ENCODE results near the gene PIP4K2C. TPM values are rescaled to one million over a fixed set of nuclear protein-coding genes. Genes with fewer than 3 reads are reported as not detected.

The PIP4K2C gene
- 10.1 TPM for polyA plus RNA-seq (2012; ENCODE audit: insufficient read depth, insufficient read length)

DNA sequence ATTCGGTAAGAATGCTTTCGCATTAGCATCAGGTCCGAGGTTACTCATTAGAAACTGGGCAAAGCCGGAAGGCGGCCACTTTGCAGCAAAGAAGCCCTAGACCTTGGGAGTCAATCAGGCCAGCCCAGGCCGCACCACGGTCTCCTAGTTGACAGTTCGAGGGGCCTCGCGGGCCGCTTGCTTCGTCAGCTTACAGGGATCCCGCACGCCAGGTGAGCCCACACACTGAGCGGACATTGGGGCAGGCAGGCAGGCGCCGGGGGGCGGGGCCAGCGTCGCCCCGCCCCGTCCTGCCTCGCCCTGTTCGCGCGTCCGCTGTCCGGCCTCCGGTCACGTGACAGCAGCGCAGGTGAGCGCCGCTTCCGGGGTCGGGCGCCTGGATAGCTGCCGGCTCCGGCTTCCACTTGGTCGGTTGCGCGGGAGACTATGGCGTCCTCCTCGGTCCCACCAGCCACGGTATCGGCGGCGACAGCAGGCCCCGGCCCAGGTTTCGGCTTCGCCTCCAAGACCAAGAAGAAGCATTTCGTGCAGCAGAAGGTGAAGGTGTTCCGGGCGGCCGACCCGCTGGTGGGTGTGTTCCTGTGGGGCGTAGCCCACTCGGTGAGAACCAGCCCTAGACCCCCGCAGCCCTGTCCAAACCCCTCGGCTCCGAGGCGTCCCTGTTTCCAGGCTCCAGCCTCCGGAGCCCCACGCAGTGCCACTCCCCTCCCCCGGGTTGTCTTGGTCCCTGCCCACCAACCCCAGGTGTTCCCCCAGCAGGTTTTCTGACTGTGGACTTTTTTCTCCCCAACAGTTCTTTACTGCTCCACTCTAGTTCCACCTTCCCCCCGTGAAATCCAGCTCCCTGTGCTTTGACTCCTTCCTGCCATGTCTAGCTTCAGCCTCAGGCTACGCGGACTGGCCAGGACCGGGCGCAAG, at the start of gene PIP4K2C:
TSS of gene PIP4K2C (plus strand) at position 329 of the 918 bp plus-strand sequence. CDS start at position 427, 98 bp downstream.
- peak within 1 kb of the TSS; percentile 68 for H3K4me3 ChIP-seq (ENCODE audit: low read length)
- DNase-seq (ENCODE audit: low read depth, low spot score) = peak; percentile 40

DNA sequence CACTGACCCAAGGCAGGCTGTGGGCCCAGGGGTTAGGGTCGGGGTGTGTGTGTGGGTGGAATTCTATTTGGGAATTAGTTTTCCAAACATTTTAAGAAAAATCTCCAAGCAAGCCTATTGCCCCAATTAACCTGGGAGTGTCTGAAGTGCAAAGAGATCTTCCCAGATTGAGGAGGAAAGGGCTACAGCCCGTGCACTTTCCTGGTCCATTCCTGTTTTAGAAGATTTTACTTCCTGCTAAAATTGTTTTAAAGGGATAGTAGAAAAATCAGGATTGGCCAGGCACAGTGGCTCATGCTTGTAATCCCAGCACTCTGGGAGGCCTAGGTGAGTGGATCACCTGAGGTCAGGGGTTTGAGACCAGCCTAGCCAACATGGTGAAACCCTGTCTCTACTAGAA, 49.3 kb upstream of the PIP4K2C start:
- no peak overlapping the region for H3K4me3 ChIP-seq (ENCODE audit: low read length)
- no peak for DNase-seq (ENCODE audit: low read depth, low spot score)

DNA sequence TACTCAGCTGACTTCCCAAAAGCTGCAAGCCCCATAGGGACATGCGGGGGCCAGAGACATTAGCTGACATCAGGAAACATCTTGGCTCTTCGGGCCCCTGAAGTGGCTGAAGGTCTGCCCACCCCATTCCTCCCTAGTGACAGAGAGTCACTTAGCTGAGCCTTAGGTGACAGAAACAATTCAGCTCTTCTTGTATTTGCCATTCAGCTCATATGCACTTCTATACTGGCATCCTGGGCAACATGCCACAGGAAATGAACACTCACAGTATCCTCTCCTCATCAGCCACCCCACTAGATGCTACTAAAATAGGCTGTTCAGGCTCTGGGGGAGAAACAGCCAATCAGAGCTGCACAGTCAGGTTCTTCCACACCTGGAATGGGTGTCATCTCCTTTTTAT, 47.4 kb upstream of the PIP4K2C start:
- no peak for DNase-seq (ENCODE audit: low read depth, low spot score)

DNA sequence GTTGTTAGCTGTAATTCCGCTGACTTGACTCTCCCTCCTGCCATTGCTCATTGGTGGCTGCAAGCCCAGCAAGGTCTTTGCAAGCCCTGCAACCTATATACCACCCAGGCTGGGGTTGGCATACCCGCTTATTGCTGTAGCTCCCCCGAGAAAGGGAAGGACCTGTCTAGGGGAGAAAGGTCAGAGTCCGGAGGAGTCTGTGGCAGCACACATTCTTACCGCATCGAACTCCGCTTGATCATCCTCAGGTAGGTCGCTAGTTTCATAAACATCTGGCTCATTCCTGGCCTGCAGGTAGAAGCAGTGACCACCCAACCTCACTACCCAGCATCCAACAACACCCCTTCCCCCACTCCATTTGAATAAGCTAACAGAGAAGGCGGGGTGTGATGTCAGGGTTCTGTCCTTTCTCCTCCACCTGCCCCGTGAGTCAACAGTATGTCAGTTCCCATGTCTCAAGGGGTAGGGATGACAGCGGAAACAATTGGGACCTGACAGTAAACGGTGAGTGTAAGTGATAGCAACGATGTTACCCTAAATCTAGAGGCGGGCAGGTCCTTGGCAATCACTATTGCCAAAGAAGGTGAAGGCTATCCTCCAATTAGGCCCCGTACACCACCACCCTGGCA, 45.1 kb upstream of the PIP4K2C start:
- no peak for DNase-seq (ENCODE audit: low read depth, low spot score)
- H3K4me3 ChIP-seq (ENCODE audit: low read length) = peak overlapping the region; percentile 87

More for the DNA sequence above, 47.4 kb upstream of the PIP4K2C start:
- H3K4me3 ChIP-seq (ENCODE audit: low read length) = no peak overlapping the region

DNA sequence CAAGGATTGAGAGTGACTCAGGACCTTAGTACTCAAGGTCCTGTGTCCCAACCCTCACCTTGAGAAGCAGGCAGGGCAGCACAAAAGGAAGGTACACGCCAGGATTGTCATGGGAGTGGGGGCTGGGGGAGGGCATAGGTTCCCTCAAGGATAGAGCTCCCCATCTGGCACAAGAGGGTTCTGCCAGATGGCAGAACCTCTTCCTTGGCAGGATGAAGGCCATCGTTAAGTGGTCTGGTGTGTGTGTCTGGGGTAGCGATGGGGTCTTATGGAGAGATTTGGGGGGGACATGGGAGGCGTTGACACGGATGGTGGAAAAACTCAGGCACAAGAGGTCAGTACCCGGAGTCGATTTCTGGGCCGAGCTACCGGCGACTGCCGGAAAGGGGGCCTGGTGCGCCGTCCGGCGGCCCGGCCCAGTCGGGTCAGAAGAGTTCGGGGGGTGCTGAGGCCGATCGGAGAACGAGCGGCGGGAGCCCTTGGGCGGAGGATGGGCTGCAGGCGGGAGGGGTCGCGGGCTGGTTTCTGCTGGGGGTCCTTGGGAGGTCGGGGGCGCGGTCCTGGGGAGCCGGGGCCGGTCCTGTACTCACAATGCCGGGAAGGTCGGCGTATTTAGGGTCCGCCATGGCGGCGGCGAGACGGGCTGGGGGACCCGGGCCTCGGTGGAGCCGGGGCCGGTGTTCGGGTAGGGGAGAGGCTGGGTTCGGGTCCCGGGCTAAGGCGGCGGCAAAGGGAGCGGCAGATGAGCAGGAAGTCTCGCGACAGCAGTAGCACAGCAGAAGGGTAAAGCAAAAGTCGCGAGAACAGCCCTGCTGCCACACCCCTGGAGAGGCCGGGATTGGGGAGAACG, 44.3 kb upstream of the PIP4K2C start, which contains the start of gene DCTN2:
TSS of gene DCTN2 (minus strand) at position 755 of the 850 bp plus-strand sequence. CDS start at position 626, 129 bp downstream.
- DNase-seq (ENCODE audit: low read depth, low spot score) = peak; percentile 96
- peak within 1 kb of the TSS; percentile 87 for H3K4me3 ChIP-seq (ENCODE audit: low read length)

DNA sequence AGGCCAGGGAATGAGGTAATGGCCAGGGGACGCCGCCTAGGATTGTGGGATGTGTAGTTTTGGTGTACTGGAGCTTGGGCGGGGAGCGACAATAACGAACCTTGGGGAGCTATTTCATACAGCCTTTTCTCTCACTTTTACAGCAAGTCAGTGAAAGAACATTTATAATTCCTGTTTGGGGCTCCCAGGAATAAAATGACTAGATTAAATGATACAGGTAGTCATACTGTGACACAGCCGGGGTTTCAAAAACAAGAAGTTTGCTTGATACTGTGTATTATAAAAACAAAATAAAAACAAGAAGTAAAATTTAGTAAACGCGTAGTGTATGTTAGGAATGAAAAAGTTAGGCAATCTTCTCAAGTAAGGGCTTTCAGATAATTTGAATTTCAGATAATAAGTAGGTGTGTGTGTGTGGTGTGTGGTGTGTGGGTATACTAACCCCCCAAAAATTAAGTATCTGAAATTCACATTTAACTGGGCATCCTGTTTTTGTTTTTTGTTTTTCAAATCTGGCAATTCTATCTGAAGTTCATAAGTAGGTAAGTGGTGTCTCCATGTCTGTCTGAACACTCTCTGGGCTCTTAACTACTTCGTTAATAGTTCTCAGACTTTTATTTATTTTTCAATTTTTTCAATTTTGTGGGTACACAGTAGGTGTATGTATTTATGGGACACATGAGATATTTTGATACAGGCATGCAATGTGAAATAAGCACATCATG, 43.5 kb upstream of the PIP4K2C start:
- H3K4me3 ChIP-seq (ENCODE audit: low read length) = peak overlapping the region; percentile 87
- no peak for DNase-seq (ENCODE audit: low read depth, low spot score)

DNA sequence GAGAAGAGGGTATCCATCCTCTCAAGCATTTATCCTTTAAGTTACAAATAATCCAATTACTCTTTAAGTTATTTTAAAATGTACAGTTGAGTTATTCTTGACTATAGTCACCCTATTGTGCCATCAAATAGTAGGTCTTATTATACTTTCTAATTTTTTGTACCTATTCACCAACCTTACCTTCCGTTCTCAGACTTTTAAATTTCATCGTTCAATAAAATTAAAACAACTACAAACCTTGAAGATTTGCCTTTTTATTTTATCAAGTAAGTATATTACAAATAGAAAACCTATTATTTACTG, 43.0 kb upstream of the PIP4K2C start:
- H3K4me3 ChIP-seq (ENCODE audit: low read length) = no peak overlapping the region
- no peak for DNase-seq (ENCODE audit: low read depth, low spot score)

DNA sequence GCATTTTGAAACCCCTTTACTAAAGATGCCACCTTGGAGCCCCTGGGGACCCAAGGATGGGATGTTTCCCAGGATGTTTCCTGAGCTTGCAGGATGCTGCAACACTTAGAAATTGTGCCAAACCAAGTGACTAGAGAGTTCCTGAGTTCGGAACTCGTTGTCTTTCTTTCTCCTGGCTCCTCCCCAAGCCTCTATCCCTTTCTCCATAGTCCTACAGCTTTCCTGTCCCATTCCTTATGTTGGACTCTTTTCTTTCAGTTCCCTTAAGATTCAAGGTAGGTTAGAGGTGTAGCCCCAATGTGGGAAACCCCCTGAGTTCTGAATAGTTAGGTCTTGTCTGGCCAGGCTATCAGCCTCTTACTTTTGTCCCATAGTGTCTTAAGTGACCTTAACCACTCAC, 42.5 kb upstream of the PIP4K2C start:
- DNase-seq (ENCODE audit: low read depth, low spot score) = no peak
- H3K4me3 ChIP-seq (ENCODE audit: low read length) = no peak overlapping the region

DNA sequence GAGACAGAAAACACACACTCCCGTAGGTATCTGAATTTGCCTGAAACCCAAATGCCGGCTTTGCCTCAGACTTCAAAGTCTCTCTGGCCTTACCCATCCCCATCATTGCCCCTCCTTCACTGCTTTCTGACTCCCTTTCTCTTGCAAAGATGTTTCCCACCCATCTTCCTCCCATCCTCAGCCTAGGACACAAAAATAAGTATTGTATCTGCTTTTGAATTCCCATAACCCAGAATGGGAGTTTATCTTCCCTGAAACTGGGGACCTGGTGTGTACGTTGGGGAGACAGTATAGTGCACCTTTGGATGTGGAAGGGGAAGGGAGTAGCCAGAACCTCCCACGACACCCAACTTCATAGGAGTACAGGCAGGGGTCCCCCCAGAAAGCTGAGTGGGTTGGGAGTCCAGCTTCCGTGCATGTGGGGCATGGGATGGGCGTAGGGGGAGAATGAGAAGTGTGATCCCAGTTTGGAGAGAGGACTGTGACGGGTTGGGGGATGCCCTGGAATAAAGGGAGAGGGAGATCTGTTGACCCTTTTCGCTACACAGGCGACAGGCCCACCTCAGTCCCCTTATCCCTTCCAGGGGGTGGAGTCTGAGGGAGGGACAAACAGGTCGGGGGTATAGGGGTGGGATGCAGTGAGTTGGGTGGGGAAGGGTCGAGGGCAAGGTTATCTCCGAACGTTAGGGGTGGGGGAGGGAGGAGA, 41.6 kb upstream of the PIP4K2C start:
- DNase-seq (ENCODE audit: low read depth, low spot score) = no peak
- H3K4me3 ChIP-seq (ENCODE audit: low read length) = peak overlapping the region; percentile 41

DNA sequence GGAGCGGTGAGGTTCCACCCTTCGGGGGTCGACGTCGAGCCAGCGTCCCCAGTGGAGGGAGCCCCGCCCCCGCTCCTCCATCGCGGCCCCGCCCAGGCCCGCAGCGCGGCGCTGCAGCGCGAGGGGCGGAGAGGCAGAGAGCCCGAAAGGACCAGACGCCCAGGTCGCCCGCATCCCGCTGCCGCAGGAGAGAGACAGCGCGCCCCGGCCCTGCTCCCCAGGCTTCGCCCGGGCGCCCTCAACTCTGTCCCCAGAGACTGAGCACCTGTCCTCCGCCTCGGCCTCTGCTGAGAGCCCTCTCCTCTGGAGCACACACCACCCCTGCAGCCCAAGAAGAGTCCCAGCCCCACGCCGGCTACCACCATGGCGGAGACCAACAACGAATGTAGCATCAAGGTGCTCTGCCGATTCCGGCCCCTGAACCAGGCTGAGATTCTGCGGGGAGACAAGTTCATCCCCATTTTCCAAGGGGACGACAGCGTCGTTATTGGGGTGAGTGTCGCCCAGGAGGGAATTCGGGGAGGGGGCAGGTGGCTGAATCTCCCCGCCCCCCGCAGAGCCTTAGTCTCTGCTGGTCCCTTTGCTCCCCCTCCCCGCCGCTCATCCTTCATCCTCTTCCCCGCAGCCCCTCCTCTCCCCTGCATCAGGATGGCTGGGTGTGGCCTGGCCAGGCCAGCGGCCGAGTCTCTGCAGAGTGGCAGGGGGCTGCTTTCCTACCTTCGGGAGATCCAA, 40.9 kb upstream of the PIP4K2C start, which contains the start of gene KIF5A:
TSS of gene KIF5A (plus strand) at position 136 of the 732 bp plus-strand sequence. CDS start at position 364, 228 bp downstream.
- no peak for DNase-seq (ENCODE audit: low read depth, low spot score)
- peak within 1 kb of the TSS; percentile 41 for H3K4me3 ChIP-seq (ENCODE audit: low read length)

DNA sequence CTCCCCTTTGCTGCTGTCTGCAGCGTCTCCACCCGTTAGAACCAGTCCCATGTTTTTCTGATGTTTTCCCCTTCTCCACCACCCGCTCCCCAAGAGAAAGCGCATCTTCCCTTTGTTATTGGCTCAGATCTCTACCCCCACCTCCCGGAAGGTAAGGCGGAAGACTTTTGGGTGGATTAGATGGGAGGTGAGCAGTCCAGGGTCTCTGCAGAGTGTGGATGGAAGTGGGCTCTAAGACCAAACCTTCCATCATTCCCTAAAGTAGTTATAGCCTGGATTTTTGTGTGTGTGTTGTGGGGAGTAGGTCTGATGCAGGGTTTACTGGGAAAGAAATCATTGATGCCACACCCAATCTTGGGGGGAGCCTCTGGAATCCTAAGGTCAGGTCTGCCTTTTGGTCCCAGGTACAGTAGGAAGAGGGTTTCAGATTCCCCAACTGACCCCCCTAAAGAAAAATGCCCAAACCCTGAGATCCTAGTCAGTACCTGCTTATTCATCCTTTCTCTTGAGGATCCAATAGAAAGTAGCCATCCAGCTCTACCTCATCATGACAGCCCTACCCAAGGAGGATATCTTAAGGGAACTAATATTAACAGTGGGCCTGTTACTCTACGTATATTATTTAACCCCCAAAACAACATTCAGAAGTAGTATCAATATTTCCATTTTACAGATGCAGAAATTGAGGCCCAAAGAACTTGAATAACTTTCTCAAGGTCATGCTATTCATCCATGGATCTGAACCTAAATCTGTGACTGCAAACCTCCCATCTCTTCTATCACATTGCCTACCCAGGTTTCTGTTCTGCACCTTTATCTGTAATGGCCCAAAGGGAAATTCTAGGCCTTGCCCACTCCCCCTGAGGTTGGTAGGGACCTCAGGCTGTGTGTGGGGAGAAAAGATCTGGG, 40.1 kb upstream of the PIP4K2C start:
- no peak overlapping the region for H3K4me3 ChIP-seq (ENCODE audit: low read length)
- DNase-seq (ENCODE audit: low read depth, low spot score) = no peak

DNA sequence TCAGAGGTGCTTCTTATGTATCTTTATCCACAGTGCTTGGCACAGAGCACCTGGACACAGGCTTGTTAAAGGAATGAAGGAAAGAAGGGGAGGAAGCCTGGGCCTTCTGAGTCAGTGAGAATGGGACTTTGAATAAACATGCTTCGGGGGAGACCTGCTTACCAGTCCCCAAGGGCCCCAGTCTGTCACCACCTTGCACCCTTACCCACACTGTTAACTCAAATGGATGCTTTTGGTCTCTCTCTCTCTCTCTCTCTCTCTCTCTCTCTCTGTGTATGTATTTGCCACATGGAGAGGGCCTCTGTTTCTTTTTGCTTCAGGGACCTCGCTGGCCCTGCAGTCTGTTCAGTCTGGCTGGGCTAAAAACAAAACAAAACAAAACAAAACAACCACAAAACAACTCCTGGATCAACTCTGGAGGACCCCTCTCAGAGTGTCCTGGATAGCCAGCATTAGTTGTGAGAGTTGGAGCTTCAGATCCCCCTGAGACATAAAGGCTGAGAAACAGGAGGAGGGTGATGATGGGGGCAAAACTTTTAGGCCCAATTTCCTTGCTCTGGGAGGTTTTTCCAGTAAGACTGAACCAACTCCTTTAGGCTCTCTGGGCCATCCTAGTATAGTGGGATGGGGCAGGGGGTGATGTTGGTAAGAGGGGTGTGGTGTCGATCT, 39.2 kb upstream of the PIP4K2C start:
- no peak for DNase-seq (ENCODE audit: low read depth, low spot score)
- no peak overlapping the region for H3K4me3 ChIP-seq (ENCODE audit: low read length)

DNA sequence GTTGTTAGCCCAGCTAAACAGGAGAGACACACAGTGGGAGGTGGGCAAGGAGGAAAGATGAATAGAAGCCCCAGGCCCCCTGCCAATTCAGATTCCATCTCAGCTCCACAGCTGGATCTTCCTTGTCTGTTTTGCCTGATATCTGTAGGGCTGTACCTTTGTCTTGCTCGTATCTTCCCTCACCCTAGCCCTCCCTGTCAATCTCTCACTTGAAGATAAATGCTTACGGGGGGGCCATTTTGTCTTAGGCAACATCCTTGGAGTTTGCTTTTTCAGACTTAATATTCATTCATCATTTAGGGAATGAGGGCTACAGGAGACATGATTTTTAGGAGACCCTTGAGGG, 38.7 kb upstream of the PIP4K2C start:
- H3K4me3 ChIP-seq (ENCODE audit: low read length) = no peak overlapping the region
- DNase-seq (ENCODE audit: low read depth, low spot score) = no peak

DNA sequence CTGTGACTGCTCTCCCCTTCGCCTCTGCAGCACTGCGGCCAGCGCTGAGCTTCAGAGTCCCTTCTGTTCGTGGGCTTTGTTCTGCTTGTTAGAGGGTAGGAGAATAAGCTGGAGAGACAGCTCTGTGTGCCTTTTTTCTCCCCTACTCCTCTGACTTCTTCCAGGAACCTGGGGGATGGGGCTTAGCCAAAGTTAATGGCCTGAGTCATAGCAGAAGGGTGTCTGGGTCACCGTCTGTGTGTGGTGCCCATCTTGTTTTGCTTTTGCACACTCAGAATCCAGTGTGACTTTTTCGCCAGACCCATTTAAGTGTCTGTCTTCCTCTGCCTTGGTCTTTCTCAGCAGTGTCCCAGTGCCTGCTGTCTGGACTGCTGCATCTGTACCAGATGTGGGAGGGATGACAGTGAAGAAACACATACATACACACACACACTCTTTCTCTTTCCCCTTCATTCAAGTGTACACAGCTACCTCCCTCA, 38.1 kb upstream of the PIP4K2C start:
- H3K4me3 ChIP-seq (ENCODE audit: low read length) = no peak overlapping the region
- DNase-seq (ENCODE audit: low read depth, low spot score) = no peak

DNA sequence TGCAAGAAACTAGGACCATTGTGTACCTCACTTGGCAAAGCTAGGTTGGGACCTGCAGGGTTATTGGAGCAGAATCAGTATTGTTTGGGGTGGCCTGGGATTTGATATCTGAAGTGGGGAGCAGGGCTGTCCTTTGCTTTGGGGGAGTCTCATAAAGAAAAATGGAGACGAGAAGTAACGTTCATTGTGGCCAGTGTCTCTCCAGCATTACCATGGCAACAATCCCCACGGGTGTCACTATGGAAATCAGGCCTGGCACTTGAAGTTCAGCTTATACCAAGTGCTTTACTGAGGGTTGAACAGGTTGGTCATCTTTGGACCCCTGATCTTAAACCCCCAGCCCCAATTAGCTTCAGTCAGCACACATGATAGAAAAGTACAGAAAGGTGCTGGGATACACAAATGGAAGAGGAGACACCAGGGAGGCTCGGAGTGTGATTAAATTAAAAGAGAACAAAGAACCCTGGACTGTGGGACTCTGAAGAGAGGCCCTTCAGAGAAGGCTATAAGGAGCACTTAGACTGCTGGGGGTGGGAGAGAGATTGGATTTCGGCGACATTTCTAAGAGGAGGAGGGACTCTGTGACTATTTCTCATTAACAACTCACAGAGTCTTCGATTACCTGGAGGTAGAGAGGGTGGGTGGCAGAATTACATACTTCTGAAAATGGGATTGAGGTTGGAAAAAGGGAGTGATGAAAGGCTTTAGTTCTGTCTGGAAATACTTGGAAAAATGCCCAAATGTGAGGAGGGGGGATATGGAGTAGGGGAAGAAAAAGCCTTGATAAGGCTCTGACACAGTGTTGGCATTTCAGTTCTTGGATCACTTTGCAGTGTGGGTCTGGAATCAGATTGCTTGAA, 37.4 kb upstream of the PIP4K2C start:
- DNase-seq (ENCODE audit: low read depth, low spot score) = no peak
- no peak overlapping the region for H3K4me3 ChIP-seq (ENCODE audit: low read length)
